ENCODE measurements around the gene GRID1. TPM values are rescaled to one million over a fixed set of nuclear protein-coding genes. Genes with fewer than 3 reads are reported as not detected.
A peak's percentile ranks its signal among the peaks of the same experiment; 100 is the strongest.

The GRID1 gene
- total RNA-seq, 1 donor, result not detected

DNA sequence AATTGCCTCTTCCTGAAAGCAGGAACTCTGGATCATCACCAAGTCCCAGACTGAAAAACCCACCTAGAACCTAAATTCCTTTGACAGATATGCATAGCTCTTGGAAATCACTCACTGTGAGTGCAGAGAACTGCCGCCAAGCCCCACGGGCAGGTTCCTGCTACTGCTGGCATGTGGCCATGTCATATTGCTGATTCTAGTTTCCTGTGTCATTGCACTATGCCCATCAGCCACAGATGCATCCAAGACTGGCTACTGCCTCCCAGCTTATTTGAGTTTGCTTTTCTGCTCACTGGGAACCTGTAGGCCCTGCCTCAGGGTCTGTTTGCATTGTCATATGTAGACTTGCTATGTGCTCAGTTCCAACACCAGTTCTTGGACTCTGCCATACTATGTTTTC lies 786.0 kb downstream of the GRID1 start:
- DNase-seq (ENCODE audit: low read depth), result no peak
- TF ChIP-seq, protein P1, sequence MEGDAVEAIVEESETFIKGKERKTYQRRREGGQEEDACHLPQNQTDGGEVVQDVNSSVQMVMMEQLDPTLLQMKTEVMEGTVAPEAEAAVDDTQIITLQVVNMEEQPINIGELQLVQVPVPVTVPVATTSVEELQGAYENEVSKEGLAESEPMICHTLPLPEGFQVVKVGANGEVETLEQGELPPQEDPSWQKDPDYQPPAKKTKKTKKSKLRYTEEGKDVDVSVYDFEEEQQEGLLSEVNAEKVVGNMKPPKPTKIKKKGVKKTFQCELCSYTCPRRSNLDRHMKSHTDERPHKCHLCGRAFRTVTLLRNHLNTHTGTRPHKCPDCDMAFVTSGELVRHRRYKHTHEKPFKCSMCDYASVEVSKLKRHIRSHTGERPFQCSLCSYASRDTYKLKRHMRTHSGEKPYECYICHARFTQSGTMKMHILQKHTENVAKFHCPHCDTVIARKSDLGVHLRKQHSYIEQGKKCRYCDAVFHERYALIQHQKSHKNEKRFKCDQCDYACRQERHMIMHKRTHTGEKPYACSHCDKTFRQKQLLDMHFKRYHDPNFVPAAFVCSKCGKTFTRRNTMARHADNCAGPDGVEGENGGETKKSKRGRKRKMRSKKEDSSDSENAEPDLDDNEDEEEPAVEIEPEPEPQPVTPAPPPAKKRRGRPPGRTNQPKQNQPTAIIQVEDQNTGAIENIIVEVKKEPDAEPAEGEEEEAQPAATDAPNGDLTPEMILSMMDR (IDR thresholded peaks at IDR 0.05; ENCODE audit: insufficient read depth, low read depth, low read length), result no peak
- no peak overlapping the region for H3K4me3 ChIP-seq (ENCODE audit: low read depth, low read length)

DNA sequence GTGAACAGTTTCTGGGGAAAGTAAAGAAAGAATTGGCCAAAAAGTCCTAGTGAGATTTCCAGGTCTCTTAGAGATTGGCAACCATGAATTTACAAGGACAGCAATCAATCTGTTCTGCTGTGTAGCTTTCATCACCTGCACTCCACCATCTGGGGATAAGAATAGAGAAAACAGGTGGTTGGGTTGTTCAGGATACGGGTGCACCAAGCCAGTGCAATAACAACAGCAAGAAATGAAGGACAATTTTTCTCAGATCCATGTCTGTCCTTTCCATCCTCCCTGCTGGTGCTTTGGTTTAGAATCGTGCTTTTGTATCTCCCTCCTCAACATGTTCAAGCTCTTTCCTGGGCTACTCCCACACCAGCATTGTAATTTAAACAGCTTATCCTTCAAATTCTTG lies 787.7 kb downstream of the GRID1 start:
- H3K4me3 ChIP-seq (ENCODE audit: low read depth, low read length), result no peak overlapping the region
- DNase-seq (ENCODE audit: low read depth), result no peak
- TF ChIP-seq, protein P1 (IDR thresholded peaks at IDR 0.05; ENCODE audit: insufficient read depth, low read depth, low read length), result no peak

GRCh38 chr10:85575441-85575840 lies 791.2 kb downstream of the GRID1 start:
- TF ChIP-seq, protein P1 (IDR thresholded peaks at IDR 0.05; ENCODE audit: insufficient read depth, low read depth, low read length), result no peak
- no peak overlapping the region for H3K4me3 ChIP-seq (ENCODE audit: low read depth, low read length)
- DNase-seq (ENCODE audit: low read depth), result no peak

DNA sequence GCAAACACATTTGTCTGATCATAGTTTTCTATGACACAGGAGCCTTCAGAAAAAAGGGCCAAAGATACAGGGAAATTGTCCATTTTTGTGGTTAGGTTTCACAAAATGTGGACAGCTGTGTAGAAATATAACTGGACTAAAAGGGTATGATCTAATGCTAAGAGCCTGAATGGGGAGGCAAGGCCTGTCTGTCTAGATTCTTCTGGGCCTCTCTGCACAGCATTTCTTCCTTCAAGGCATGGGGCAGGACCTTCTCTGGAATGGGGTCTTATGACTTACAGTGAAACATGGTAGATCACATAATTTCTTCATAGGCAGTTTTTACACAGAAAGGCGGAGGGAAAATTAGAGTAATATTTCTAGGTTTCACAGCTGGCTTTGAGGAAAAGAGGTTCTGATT lies 795.7 kb downstream of the GRID1 start:
- TF ChIP-seq, protein P1 (IDR thresholded peaks at IDR 0.05; ENCODE audit: insufficient read depth, low read depth, low read length), result no peak
- no peak for DNase-seq (ENCODE audit: low read depth)
- no peak overlapping the region for H3K4me3 ChIP-seq (ENCODE audit: low read depth, low read length)

- TF ChIP-seq, protein P1 (IDR thresholded peaks at IDR 0.05; ENCODE audit: insufficient read depth, low read depth, low read length), result no peak
- no peak overlapping the region for H3K4me3 ChIP-seq (ENCODE audit: low read depth, low read length)
- no peak for DNase-seq (ENCODE audit: low read depth)
Measured at GRCh38 chr10:85565381-85565780, 801.2 kb downstream of the GRID1 start.

GRCh38 chr10:85558533-85558932 lies 808.1 kb downstream of the GRID1 start:
- peak; percentile 18 for DNase-seq (ENCODE audit: low read depth)
- TF ChIP-seq, protein P1 (IDR thresholded peaks at IDR 0.05; ENCODE audit: insufficient read depth, low read depth, low read length), result no peak
- H3K4me3 ChIP-seq (ENCODE audit: low read depth, low read length), result no peak overlapping the region

GRCh38 chr10:85557706-85558105 lies 808.9 kb downstream of the GRID1 start:
- TF ChIP-seq, protein P1 (IDR thresholded peaks at IDR 0.05; ENCODE audit: insufficient read depth, low read depth, low read length), result no peak

More at GRCh38 chr10:85557706-85558105, 808.9 kb downstream of the GRID1 start:
- H3K4me3 ChIP-seq (ENCODE audit: low read depth, low read length), result no peak overlapping the region
- DNase-seq (ENCODE audit: low read depth), result no peak

Measured in fibroblast of villous mesenchyme (primary cell).